Uterus (tissue), 2 donors: Measurements from ENCODE around the gene KBTBD8.

Experiments
- CTCF ChIP-seq, 4 experiments: fragments of 200-600 bp in 2 of 4; fragments of 450-650 bp in 2 of 4; sonication (generic) in 2 of 4; IDR thresholded peaks; one replicate each; pipeline ENCODE4 v1.5.1; 2016 to 2019; ENCODE audit warnings: antibody characterized with exemption in 4 of 4, mild to moderate bottlenecking in 2 of 4, moderate library complexity in 1 of 4
- POLR2A ChIP-seq, 2 donors: fragments of 450-650 bp; IDR thresholded peaks; one replicate each; pipeline ENCODE4 v1.6.1; 2016; ENCODE audit warnings: antibody characterized with exemption in 2 of 2, mild to moderate bottlenecking in 1 of 2, moderate library complexity in 1 of 2

- TF ChIP-seq CTCF (IDR thresholded peaks at IDR 0.05), result no peak
- no peak for TF ChIP-seq POLR2A (IDR thresholded peaks at IDR 0.05)
Observed at GRCh38 chr3:66953934-66954445, 44.1 kb upstream of the KBTBD8 start.
